Aorta (tissue), 5 donors: ENCODE results near the gene RIMS1. TPM values are rescaled to one million over a fixed set of nuclear protein-coding genes. Genes with fewer than 3 reads are reported as not detected.

Experiments used
- ATAC-seq: fragments of 200-7000 bp; cut with Tn5 transposase; one replicate; pipeline ENCODE4 v1.9.1; 2022; ENCODE audit warnings: moderate library complexity; ENCODE audit not compliant: low FRiP score
- DNase-seq, 2 donors: peaks; one replicate each; pipeline ENCODE4 v3.0.0-alpha.2; 2020
- H3K27ac ChIP-seq, 2 donors: one replicate each; pipeline ENCODE4 v1.5.1; 2013; ENCODE audit warnings: low read length in 2 of 2, mild to moderate bottlenecking in 2 of 2, moderate library complexity in 2 of 2, control low read depth in 1 of 2, inconsistent platforms in 1 of 2, low read depth in 1 of 2
- H3K27me3 ChIP-seq, 2 donors: one replicate each; pipeline ENCODE4 v1.6.1; 2013; ENCODE audit warnings: control low read depth in 1 of 2, low read length in 1 of 2, mild to moderate bottlenecking in 1 of 2, moderate library complexity in 1 of 2; ENCODE audit not compliant: insufficient read depth in 2 of 2, control insufficient read depth in 1 of 2
- H3K36me3 ChIP-seq, 2 donors: one replicate each; pipeline ENCODE4 v1.6.1; 2013; ENCODE audit warnings: control low read depth in 1 of 2, low read length in 1 of 2, mild to moderate bottlenecking in 1 of 2; ENCODE audit not compliant: insufficient read depth in 2 of 2, control insufficient read depth in 1 of 2
- H3K4me1 ChIP-seq, 2 donors: one replicate each; pipeline ENCODE4 v1.6.1; 2013; ENCODE audit warnings: low read length in 2 of 2, control low read depth in 1 of 2, mild to moderate bottlenecking in 1 of 2, moderate library complexity in 1 of 2; ENCODE audit not compliant: insufficient read depth in 2 of 2, control insufficient read depth in 1 of 2
- H3K4me3 ChIP-seq, 2 donors: one replicate each; pipeline ENCODE4 v1.5.1; 2013; ENCODE audit warnings: low read length in 2 of 2, control low read depth in 1 of 2, mild to moderate bottlenecking in 1 of 2
- H3K9me3 ChIP-seq: one replicate; pipeline ENCODE4 v1.6.1; 2013; ENCODE audit warnings: mild to moderate bottlenecking, low read length; ENCODE audit not compliant: control insufficient read depth
- WGBS, 2 donors: extraction: QIAGEN DNeasy Blood & Tissue Kit; methylation state at CpG; one replicate each; pipeline ENCODE4 v1.1.7; 2013; 5-methylcytosine and 5-hydroxymethylcytosine counted together
- intact Hi-C, 2 donors: fragments of 100-400 bp; cut with DNase I; formaldehyde crosslinking; loops; one replicate each; pipeline versions ENCODE4 v1.14.2 to v1.15.0; 2022
- polyA plus RNA-seq, 2 donors: library from polyadenylated mRNA; stranded (reverse); fragments of 200-250 nt; gene quantifications; one replicate each; pipeline ENCODE4 v1.2.3, GENCODE V29; 2013
- total RNA-seq, 2 donors: library from RNA; stranded (reverse); fragmentation: NEBNext Ultra II Directional; extraction: Animal tissue kit (Norgen Biotek cat#: 25700); gene quantifications; one replicate each; pipeline ENCODE4 v1.2.1, GENCODE V29; 2021
- donor health status: healthy with polysubstance abuse.
- donor health status: Bipolar disorder and iron deficiency.
- donor health status: DM: no; HTN: no; CAD: no.
- donor health status: DM: no; HTN: no; CAD: no.
- donor health status: DM: yes; HTN: yes; CAD: no.

Gene RIMS1
- total and polyA plus RNA-seq, 4 donors, result under 0.01 to 5.7 (median 4.8) TPM; not detected in 1

GRCh38 chr6:71965404-71965803 lies 79.1 kb downstream of the RIMS1 start:
- Histone ChIP-seq H3K4me1 (no peaks in the 10 kb centered on the region), H3K9me3 (no peaks in the 10 kb centered on the region), H3K4me3 (no peak overlapping the region), H3K36me3 (no peaks in the 10 kb centered on the region), H3K27me3 (no peaks in the 10 kb centered on the region), H3K27ac (no peak overlapping the region)
- DNase-seq (no peak), ATAC-seq (no peak)
- intact Hi-C loops, result no loop called here
- WGBS, 2 donors, result 70 to 80% methylated on average over 7 of the region's 7 CpGs

GRCh38 chr6:71967436-71967835 lies 81.1 kb downstream of the RIMS1 start:
- intact Hi-C loops, result no loop called here
- no peaks in the 10 kb centered on the region for H3K9me3 ChIP-seq
- no peak overlapping the region for H3K27ac ChIP-seq
- H3K4me3 ChIP-seq, result no peak overlapping the region
- ATAC-seq (no peak), DNase-seq (no peak)
- H3K36me3 ChIP-seq, result no peaks in the 10 kb centered on the region
- WGBS, 2 donors, result 68 to 75% methylated on average over 5 of the region's 5 CpGs
- H3K27me3 ChIP-seq, result no peaks in the 10 kb centered on the region
- H3K4me1 ChIP-seq, result no peaks in the 10 kb centered on the region

DNA sequence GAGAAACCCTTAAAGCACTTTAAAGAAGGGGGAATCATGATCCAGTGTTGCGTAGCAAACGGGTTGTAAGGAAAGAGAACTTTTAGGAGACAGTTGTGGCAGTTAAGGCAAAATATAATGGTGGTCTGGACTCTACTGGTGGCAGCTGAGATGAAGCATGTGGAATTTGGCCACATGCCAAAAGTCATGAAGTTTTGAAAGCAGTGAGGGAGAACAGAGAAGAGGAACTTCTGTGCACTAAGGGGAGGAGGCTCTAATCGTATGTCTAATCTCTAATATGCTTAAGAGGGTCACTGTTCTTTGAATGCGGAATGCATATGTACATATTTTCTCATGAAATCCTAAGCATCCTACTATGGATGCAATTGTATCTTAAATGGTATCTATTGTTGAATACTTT lies 91.5 kb downstream of the RIMS1 start:
- WGBS, 2 donors, result 48 to 51% methylated on average over 4 of the region's 4 CpGs
- no peak for DNase-seq
- Histone ChIP-seq H3K27me3 (no peaks in the 10 kb centered on the region), H3K27ac (no peak overlapping the region), H3K9me3 (no peaks in the 10 kb centered on the region), H3K36me3 (no peaks in the 10 kb centered on the region), H3K4me1 (no peaks in the 10 kb centered on the region), H3K4me3 (no peak overlapping the region)
- intact Hi-C loops, result no loop called here
- ATAC-seq, result no peak

GRCh38 chr6:71979911-71980310 lies 93.6 kb downstream of the RIMS1 start:
- DNase-seq (no peak), ATAC-seq (no peak)
- intact Hi-C loops, result no loop called here
- no peak overlapping the region for H3K27ac ChIP-seq
- no peaks in the 10 kb centered on the region for H3K9me3 ChIP-seq
- no peak overlapping the region for H3K4me3 ChIP-seq
- no peaks in the 10 kb centered on the region for H3K27me3 ChIP-seq
- WGBS, 2 donors, result 59 to 67% methylated on average over 2 of the region's 2 CpGs
- H3K4me1 ChIP-seq, result no peaks in the 10 kb centered on the region
- no peaks in the 10 kb centered on the region for H3K36me3 ChIP-seq

- no peak overlapping the region for H3K27ac ChIP-seq
- 24 to 28% methylated on average over 1 of the region's 1 CpG for WGBS, 2 donors
- H3K4me1 ChIP-seq, result no peaks in the 10 kb centered on the region
- DNase-seq (no peak), ATAC-seq (no peak)
- no peak overlapping the region for H3K4me3 ChIP-seq
- H3K27me3 ChIP-seq, result no peaks in the 10 kb centered on the region
- no peaks in the 10 kb centered on the region for H3K9me3 ChIP-seq
- intact Hi-C loops, result no loop called here
- no peaks in the 10 kb centered on the region for H3K36me3 ChIP-seq
Measured at GRCh38 chr6:71982389-71982788, 96.0 kb downstream of the RIMS1 start.

GRCh38 chr6:71983131-71983530 lies 96.8 kb downstream of the RIMS1 start:
- ATAC-seq (no peak), DNase-seq (no peak)
- Histone ChIP-seq H3K27ac (no peak overlapping the region), H3K9me3 (no peaks in the 10 kb centered on the region), H3K36me3 (no peaks in the 10 kb centered on the region), H3K4me1 (no peaks in the 10 kb centered on the region), H3K27me3 (no peaks in the 10 kb centered on the region), H3K4me3 (no peak overlapping the region)
- WGBS, 2 donors, result 79 to 81% methylated on average over 1 of the region's 1 CpG
- intact Hi-C loops, result no loop called here

- H3K36me3 ChIP-seq, result no peaks in the 10 kb centered on the region
- no peak for ATAC-seq
- intact Hi-C loops, result no loop called here
- 72 to 75% methylated on average over 1 of the region's 1 CpG for WGBS, 2 donors
- H3K4me1 ChIP-seq, result no peaks in the 10 kb centered on the region
- no peak for DNase-seq
- no peak overlapping the region for H3K4me3 ChIP-seq
- H3K9me3 ChIP-seq, result no peaks in the 10 kb centered on the region
- H3K27ac ChIP-seq, result no peak overlapping the region
- H3K27me3 ChIP-seq, result no peaks in the 10 kb centered on the region
Measured at GRCh38 chr6:71994705-71995271, 108.4 kb downstream of the RIMS1 start.

DNA sequence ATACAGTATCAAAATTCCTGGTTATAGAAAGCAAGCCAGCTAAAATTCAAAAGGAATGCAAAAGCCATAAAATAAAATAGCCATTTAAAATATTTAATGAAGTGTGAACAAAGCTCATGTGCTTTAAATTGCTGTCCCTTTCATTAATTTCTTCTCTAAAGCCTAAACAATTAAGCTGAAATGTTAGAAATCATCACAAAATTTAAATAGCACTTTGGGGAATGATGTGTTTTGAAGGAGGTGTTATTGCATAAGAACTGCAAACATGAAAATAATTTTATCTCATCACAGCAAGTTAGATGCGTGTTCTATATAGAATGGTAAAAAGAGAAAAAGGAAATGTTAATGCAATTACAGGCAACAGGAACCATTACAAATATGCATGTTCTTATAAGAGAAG lies 111.0 kb downstream of the RIMS1 start:
- H3K4me3 ChIP-seq, result no peak overlapping the region
- H3K36me3 ChIP-seq, result no peaks in the 10 kb centered on the region
- no peaks in the 10 kb centered on the region for H3K9me3 ChIP-seq
- H3K27ac ChIP-seq, result no peak overlapping the region
- H3K4me1 ChIP-seq, result no peaks in the 10 kb centered on the region
- H3K27me3 ChIP-seq, result no peaks in the 10 kb centered on the region
- ATAC-seq (no peak), DNase-seq (no peak)
- 85 to 86% methylated on average over 1 of the region's 1 CpG for WGBS, 2 donors
- intact Hi-C loops, result no loop called here

- DNase-seq (no peak), ATAC-seq (no peak)
- Histone ChIP-seq H3K27ac (no peak overlapping the region), H3K4me1 (no peaks in the 10 kb centered on the region), H3K36me3 (no peaks in the 10 kb centered on the region), H3K4me3 (no peak overlapping the region), H3K9me3 (peaks cover 3% of the 10 kb centered on the region), H3K27me3 (no peaks in the 10 kb centered on the region)
- intact Hi-C loops, result no loop called here
- WGBS, 2 donors, result 64 to 70% methylated on average over 4 of the region's 4 CpGs
Measured at GRCh38 chr6:72002415-72002814, 116.1 kb downstream of the RIMS1 start.
